HL-60 (cell line): ENCODE results near the gene CD22.

Experiments used
- GABPA ChIP-seq: IDR thresholded peaks from 2 replicates; pipeline ENCODE4 v1.6.1; 2012; ENCODE audit warnings: low read depth
- POLR2AphosphoS5 ChIP-seq: IDR thresholded peaks from 2 replicates; pipeline ENCODE4 v1.6.1; 2012; ENCODE audit warnings: low read depth
- SPI1 ChIP-seq: IDR thresholded peaks from 2 replicates; pipeline ENCODE4 v1.6.1; 2012; ENCODE audit warnings: low read depth, mild to moderate bottlenecking, borderline replicate concordance
- TF ChIP-seq, protein P1 (sequence below): IDR thresholded peaks from one replicate; pipeline ENCODE4 v1.5.1; 2011; ENCODE audit warnings: low read length, control low read depth, inconsistent platforms; ENCODE audit not compliant: insufficient read depth
- TF ChIP-seq, protein P2 (sequence below): IDR thresholded peaks from 2 replicates; pipeline ENCODE4 v1.6.1; 2012; ENCODE audit warnings: low read depth; ENCODE audit not compliant: insufficient replicate concordance

DNA sequence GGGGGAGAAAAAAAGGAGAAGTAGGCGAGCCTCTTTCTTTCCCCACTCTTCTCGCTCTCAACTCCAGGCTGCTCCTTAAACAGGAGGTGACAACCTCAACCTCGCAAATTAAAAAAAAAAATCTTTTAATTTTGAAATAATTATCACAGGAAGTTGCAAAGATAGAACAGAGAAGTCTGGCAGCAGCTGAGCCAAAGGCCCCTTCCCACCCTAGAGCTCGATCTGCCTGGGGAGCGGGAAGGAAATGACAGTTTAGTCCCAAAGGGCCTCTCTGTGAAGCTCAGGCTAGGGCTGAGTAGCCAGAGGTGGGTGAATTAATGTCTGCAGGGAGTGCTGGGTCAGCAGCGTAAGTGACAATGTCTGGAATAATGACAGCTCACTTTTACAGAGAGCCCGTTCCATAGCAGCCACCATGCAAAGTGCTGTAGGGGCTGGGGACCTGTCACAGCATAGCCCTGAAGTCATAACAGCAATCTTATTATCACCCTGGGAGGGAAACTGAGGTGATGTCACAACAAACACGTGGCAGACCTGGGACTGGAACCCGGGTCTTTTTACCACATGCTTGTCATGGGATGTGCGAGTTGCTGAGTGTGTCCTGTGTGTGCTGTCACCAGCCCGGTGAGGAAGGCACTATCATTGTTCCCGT lies 8.8 kb upstream of the CD22 start:
- TF ChIP-seq POLR2AphosphoS5 = no peak
- TF ChIP-seq, protein P1, sequence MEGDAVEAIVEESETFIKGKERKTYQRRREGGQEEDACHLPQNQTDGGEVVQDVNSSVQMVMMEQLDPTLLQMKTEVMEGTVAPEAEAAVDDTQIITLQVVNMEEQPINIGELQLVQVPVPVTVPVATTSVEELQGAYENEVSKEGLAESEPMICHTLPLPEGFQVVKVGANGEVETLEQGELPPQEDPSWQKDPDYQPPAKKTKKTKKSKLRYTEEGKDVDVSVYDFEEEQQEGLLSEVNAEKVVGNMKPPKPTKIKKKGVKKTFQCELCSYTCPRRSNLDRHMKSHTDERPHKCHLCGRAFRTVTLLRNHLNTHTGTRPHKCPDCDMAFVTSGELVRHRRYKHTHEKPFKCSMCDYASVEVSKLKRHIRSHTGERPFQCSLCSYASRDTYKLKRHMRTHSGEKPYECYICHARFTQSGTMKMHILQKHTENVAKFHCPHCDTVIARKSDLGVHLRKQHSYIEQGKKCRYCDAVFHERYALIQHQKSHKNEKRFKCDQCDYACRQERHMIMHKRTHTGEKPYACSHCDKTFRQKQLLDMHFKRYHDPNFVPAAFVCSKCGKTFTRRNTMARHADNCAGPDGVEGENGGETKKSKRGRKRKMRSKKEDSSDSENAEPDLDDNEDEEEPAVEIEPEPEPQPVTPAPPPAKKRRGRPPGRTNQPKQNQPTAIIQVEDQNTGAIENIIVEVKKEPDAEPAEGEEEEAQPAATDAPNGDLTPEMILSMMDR = no peak
- no peak for TF ChIP-seq GABPA
- TF ChIP-seq, protein P2, sequence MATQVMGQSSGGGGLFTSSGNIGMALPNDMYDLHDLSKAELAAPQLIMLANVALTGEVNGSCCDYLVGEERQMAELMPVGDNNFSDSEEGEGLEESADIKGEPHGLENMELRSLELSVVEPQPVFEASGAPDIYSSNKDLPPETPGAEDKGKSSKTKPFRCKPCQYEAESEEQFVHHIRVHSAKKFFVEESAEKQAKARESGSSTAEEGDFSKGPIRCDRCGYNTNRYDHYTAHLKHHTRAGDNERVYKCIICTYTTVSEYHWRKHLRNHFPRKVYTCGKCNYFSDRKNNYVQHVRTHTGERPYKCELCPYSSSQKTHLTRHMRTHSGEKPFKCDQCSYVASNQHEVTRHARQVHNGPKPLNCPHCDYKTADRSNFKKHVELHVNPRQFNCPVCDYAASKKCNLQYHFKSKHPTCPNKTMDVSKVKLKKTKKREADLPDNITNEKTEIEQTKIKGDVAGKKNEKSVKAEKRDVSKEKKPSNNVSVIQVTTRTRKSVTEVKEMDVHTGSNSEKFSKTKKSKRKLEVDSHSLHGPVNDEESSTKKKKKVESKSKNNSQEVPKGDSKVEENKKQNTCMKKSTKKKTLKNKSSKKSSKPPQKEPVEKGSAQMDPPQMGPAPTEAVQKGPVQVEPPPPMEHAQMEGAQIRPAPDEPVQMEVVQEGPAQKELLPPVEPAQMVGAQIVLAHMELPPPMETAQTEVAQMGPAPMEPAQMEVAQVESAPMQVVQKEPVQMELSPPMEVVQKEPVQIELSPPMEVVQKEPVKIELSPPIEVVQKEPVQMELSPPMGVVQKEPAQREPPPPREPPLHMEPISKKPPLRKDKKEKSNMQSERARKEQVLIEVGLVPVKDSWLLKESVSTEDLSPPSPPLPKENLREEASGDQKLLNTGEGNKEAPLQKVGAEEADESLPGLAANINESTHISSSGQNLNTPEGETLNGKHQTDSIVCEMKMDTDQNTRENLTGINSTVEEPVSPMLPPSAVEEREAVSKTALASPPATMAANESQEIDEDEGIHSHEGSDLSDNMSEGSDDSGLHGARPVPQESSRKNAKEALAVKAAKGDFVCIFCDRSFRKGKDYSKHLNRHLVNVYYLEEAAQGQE = no peak
- TF ChIP-seq SPI1 = no peak; the same call in 1 of the 2 replicates
